GM12801 (cell line): ENCODE data around the gene SEL1L3.

Source experiments
- CTCF ChIP-seq: IDR thresholded peaks from one replicate; pipeline ENCODE4 v1.5.1; 2011; ENCODE audit warnings: control low read depth; ENCODE audit not compliant: insufficient read length; ENCODE audit errors: extremely low read depth

The SEL1L3 gene

DNA sequence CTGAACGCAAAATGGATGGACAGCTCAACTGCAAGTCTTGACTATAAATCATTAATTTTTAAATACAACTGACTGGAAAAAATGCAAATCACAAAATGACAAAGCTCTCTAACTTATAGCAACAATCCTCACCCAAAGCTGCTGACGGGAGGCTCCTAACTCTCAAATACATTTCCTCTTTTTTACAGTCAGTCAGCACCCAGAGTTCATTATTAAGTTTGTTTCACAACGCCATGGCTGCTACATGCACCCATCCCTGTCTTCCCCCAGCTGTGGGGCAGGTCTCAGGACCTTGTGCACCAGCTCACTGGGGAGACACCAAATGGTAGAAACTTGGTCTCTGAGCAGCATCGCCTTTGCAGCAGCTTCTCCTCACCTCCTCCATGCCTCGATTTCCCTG, 109.5 kb downstream of the SEL1L3 start:
- TF ChIP-seq CTCF: no peak

GRCh38 chr4:25750874-25751273, 111.9 kb downstream of the SEL1L3 start:
- TF ChIP-seq CTCF: no peak

DNA sequence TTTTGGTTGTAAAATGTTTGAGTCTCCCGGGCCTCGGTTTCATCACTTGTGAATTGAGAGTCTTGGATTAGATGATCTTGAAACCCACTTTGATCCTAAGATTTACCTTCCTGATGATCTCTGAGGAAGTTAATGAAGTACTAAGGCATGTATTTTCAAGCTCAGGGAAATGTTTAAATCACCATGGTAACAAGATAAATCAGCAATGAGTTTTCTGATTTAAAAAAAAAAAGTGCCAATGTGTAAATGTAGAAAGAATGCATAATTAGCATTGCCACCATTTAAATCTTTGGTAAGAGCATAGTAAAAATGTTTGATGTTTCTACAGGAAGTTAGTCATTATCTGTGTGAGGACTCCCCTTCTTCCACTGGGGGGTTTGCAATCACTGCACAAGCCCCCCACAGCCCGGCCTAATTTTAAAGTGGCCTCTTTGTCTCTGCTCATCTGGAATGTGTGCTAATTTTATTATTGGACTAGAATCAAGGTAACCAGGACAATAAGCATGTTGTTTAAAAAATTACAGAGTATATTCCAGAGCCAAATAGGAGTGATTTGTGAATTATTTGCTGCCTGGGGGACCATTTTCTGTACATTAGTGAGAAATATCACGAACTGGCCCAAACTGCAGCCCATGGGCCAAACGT, 113.5 kb downstream of the SEL1L3 start:
- TF ChIP-seq CTCF: no peak

GRCh38 chr4:25743971-25744370, 118.8 kb downstream of the SEL1L3 start:
- no peak for TF ChIP-seq CTCF

GRCh38 chr4:25729564-25729963, 133.2 kb downstream of the SEL1L3 start:
- TF ChIP-seq CTCF: no peak

- TF ChIP-seq CTCF: no peak
Observed at GRCh38 chr4:25728886-25729285, 133.9 kb downstream of the SEL1L3 start.

GRCh38 chr4:25727711-25728493, 134.9 kb downstream of the SEL1L3 start:
- no peak for TF ChIP-seq CTCF
